HPDE6-E6E7 (cell line): ENCODE results near the gene ARHGEF40.

Source experiments
- DNase-seq: peaks from one replicate; pipeline ENCODE4 v3.0.0; 2011; ENCODE audit warnings: missing footprints; ENCODE audit errors: extremely low spot score

The ARHGEF40 gene

DNA sequence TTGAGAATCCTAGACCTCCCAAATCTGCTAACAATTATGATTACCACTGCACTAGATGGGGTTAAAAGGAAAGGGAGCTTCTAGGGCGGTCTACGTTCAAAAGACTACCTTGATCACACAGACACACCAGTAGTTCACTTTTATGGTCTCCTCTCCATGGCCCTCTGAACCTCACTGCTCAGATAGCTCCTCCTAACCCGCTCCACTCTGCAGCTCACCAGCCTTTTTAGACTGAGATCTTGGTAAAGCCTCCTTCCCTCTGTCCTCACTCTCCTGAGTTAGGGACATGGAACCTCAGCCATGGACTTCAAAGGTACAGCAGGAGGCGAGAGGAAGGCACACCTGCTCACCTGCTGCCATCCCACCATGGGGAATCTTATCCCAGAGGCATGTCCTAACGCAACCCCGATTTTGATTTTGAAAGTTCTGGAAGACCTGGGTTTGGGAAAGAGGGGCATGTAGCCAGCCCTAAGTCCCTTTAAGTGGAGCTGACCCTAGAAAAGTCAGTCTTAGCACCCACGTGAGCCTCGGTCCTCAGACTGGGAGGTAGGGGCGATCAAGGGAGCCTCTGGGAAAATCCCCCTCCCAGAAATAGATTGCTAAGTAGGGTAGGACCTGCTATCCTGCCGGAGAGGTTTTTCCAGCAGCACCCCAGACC lies 27.0 kb downstream of the ARHGEF40 start:
- no peak for DNase-seq

DNA sequence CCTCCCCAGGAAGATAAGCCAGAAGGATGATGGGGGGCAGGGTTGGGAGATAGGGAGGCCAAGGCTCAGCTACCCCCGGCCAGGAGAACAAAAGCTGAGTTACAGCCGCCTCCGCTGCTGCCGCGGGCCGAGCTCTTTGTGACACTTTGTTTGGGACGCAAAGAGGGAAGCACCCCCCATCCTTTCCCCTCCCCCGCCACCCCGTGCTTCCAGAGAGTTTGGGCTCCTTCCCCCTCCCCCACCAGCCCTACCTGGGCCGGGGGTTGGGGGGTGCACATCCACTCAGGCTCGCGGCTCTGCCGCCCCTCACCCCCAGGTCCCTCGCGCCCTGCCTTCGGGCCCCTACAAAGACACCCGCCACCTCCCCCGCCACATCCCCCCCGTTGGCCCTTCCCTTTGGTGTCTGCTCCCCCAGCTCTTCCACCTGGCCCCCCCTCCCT lies 27.6 kb downstream of the ARHGEF40 start:
- no peak for DNase-seq

- DNase-seq: peak; percentile 63
Observed at GRCh38 chr14:21098076-21098891, 28.2 kb downstream of the ARHGEF40 start, which contains the start of gene ZNF219. Gene ZNF219 (minus strand): TSS chr14:21098655. CDS start chr14:21093591, 5,064 bp downstream.

DNA sequence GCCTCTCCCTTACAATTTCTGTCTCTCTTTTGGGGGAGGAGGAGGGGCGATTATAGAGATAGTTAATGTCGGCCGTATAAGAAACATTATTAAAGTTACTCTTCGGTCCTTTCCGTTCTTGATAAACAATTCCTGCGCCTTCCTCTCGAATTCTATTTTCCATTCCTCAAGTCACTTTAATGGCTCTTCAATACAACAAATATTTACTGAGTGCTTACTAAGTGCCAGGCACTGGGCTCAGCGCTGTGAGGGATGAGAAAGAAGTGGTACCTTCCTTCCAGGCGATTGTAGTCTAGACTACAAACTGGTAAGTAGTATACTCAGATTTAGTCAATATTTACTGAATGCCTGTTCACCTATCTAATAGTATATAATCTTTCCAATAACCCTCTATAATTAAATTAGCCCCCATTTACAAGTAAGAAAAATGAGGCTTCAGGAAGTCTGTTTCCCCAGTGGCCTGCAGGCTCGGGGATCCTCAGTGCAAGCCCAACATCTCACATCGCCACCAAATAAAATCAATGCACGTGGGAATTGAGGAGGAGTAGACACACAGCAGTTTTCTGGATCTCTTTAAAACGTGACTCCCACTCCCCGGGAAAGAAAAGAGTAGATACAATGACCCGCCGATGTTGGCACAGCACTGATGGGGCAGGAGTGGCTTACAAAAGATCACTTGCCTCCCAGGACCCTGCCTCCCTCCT lies 28.9 kb downstream of the ARHGEF40 start:
- no peak for DNase-seq

GRCh38 chr14:21099596-21099985 lies 29.5 kb downstream of the ARHGEF40 start:
- DNase-seq: no peak

GRCh38 chr14:21100931-21101330 lies 30.8 kb downstream of the ARHGEF40 start, which contains the start of gene TMEM253:
Gene TMEM253 (plus strand): TSS chr14:21101066. CDS start chr14:21101344, 278 bp downstream.
- DNase-seq: no peak

DNA sequence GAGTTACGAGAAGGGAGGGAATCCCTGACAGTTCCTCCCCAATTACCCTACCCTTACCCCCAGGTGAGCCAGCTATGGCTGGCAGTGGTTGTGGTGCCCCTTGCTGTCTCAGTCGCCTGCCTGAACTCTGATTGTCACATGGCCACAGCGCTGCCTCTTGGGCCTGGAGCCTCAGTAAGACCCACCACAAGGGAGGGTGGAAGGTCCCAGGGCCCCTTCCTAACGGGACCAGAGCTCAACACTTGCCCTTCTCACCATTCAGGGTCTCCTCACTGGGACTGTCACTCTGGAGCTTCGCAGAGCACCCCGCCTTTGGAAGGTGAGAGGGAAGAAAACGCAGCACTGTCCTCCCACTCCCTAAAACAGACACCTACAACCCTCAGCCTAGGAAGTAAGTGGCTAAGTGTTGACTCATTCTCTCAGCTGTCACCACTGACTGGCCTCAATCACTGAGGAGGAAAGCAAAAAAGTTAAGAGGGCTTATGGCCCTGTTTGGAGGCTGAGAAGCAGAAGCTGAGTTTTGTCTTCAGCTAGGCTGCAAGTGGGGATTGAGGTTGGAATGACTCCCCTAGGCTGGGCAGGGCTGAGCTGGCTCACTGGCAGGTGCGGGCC lies 31.8 kb downstream of the ARHGEF40 start:
- DNase-seq: no peak

GRCh38 chr14:21102521-21103410 lies 32.7 kb downstream of the ARHGEF40 start:
- no peak for DNase-seq

GRCh38 chr14:21103411-21103709 lies 33.3 kb downstream of the ARHGEF40 start:
- DNase-seq: no peak

- peak; percentile 95 for DNase-seq
Observed at GRCh38 chr14:21103710-21104447, 33.8 kb downstream of the ARHGEF40 start.

DNA sequence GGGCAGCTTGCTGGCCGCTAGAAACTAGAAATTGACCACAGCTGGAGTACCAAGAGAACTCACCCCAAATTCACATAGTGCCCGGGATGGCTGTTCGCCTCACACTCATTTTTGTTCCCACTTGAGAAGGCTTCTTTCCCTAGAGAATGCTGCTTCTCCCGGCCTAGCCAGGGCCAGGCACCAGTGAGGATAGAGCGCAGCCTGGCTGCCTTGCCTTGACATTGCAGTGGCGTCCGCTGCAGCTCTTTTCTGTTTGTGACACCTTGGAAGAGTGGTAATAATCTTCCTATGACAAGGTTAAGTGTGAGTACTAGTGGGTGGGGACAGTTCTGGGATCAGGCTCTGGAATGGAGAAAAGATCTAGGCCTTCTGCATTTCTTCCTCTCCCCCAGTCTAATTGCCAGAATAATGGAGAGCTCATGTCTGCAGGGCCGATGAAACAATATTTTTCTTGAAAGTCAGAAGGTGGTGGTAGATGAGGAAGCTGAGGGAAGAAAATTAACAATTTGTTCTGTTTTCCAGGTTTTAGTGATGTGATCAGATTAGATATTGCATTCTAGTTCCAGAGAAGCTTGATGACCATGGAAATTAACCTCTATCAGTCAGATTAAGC lies 34.5 kb downstream of the ARHGEF40 start:
- DNase-seq: peak; percentile 79

GRCh38 chr14:21105095-21105494 lies 35.0 kb downstream of the ARHGEF40 start:
- no peak for DNase-seq

GRCh38 chr14:21106176-21106497 lies 36.0 kb downstream of the ARHGEF40 start:
- no peak for DNase-seq

DNA sequence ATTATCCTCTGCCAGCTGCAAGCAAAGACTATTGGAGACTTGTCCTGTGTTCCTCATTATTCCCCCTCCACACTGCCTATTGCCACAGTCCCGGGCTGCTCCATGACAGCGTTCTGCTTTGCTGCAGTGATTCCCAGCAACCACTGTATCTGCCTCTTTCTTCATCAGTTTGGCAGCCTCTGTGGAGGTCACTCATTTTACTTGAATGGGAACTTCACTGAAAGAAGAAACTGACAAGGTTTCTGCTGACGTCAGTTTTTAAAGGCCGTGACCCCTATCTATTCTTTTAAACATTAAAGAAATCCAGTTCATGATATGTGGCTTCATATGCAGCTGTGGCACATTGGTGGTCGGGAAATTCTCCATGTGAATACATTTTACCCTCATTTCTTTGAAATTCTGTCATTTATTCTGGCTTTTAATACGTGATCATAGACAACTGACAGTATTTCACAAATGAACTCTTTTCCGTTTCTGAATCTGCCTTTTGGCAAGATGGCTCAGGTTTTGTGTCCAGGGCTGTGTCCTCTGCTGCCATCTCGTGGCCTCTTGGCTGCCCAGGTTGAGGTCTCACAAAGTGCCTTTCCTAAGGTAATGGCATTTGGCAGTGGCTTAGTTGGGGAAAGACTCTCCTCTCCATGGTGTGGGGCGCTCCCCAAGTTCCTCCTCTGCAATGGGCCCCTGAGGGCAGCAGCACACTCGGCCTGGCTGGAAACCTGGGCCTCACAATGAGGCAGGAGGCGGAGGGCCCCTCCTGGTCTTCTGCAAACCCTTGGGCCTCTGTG lies 36.6 kb downstream of the ARHGEF40 start:
- no peak for DNase-seq

DNA sequence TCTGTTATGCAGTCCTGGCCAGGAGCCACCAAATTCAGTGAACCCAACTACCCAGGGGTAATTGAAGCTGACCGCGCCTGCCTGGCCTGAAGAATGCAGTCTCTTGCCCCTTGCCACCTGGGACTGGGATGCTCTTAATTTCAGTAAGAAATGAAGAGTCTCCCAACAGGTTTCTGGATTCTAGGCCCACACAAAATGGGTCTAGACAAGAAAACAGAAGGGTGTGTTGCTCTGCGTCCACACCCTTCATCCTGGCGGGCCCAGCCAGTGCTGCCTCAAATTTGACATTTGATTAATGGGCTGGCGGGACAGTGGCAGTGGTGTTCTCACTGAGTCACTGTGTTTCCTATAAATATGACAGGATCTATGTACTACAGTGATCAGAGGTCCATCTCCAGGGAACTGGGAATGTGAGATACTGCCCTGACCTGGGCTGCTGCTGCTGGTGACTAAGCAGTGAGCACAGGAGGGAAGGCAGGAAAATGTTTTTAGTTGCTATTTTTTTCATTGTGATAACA lies 37.2 kb downstream of the ARHGEF40 start:
- DNase-seq: no peak

DNA sequence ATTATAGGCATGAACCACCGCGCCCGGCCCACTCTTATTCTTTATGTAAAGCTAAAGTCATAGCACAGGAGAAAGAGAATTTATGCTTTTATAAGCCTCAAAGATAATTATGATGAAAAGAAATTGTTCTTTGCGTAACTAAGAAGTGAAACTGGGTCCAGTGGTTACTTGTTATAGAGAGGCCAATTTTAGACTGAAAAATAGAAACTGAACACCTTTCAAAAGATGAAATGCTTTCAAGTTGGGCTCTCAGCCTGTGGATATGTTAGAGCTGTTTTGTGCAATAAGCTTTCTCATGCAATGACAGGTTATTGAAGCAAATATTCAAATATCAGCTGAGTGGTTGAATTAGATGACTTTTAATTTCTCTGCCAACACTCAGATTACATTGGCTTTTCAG lies 38.7 kb downstream of the ARHGEF40 start:
- DNase-seq: no peak

- DNase-seq: no peak
Observed at GRCh38 chr14:21109377-21110138, 39.5 kb downstream of the ARHGEF40 start.

- no peak for DNase-seq
Observed at GRCh38 chr14:21112255-21112654, 42.2 kb downstream of the ARHGEF40 start.
